CD4-positive, alpha-beta T cell treated with Interleukin-4 for 1 hour (primary cell): Measurements from ENCODE around the gene RUNX2.
"Not testable (repeated sequence)": the region's sequence is repeated elsewhere in the genome, so short reads cannot be mapped to it uniquely, and the experiment has no call there.

Source experiments
- DNase-seq, 2 donors: peaks; one replicate each; pipeline ENCODE4 v3.0.0-alpha.2; 2020 to 2022

Gene RUNX2

GRCh38 chr6:45327956-45328522 is at the start of gene RUNX2:
Gene RUNX2, plus strand, starts transcription at chr6:45328330. Its CDS starts 397 bp downstream, at chr6:45328727.
- no peak for DNase-seq

- no peak for DNase-seq
These were observed 49.8 kb upstream of the RUNX2 start for GRCh38 chr6:45278367-45278766.

GRCh38 chr6:45286707-45287106 is 41.4 kb upstream of the RUNX2 start:
- not testable (repeated sequence) for DNase-seq

- DNase-seq: no peak
These were observed 38.2 kb upstream of the RUNX2 start for GRCh38 chr6:45289751-45290514.

GRCh38 chr6:45293306-45293705 is 34.8 kb upstream of the RUNX2 start:
- DNase-seq: peak in 1 of 2 donors; percentile 36

GRCh38 chr6:45294065-45294701 is 33.9 kb upstream of the RUNX2 start:
- DNase-seq: not testable (repeated sequence)

GRCh38 chr6:45297320-45297719 is 30.8 kb upstream of the RUNX2 start:
- no peak for DNase-seq

GRCh38 chr6:45299096-45299581 is 29.0 kb upstream of the RUNX2 start:
- no peak for DNase-seq

GRCh38 chr6:45300736-45301135 is 27.4 kb upstream of the RUNX2 start:
- DNase-seq: no peak

GRCh38 chr6:45301348-45302142 is 26.6 kb upstream of the RUNX2 start:
- no peak for DNase-seq

GRCh38 chr6:45302832-45303231 is 25.3 kb upstream of the RUNX2 start:
- DNase-seq: no peak

GRCh38 chr6:45305546-45305945 is 22.6 kb upstream of the RUNX2 start:
- DNase-seq: no peak

GRCh38 chr6:45310118-45310788 is 17.9 kb upstream of the RUNX2 start:
- DNase-seq: peak; percentile 34 to 55

- no peak for DNase-seq
These were observed 14.0 kb upstream of the RUNX2 start for GRCh38 chr6:45314146-45314545.

- no peak for DNase-seq
These were observed 7.8 kb upstream of the RUNX2 start for GRCh38 chr6:45320349-45320748.

GRCh38 chr6:45323656-45324224 is 4.4 kb upstream of the RUNX2 start:
- DNase-seq: peak in 1 of 2 donors; percentile 35

- DNase-seq: no peak
These were observed 1.3 kb upstream of the RUNX2 start for GRCh38 chr6:45326698-45327417.

- DNase-seq: no peak
These were observed 393 bp downstream of the RUNX2 start for GRCh38 chr6:45328523-45328922.

GRCh38 chr6:45344900-45345299 is 16.8 kb downstream of the RUNX2 start:
- DNase-seq: no peak

GRCh38 chr6:45350186-45350710 is 22.1 kb downstream of the RUNX2 start:
- DNase-seq: no peak

GRCh38 chr6:45351076-45351475 is 22.9 kb downstream of the RUNX2 start:
- no peak for DNase-seq
